ENCODE measurements around the gene TRIM69. TPM values are rescaled to one million over a fixed set of nuclear protein-coding genes. Genes with fewer than 3 reads are reported as not detected.

The TRIM69 gene
- total and polyA plus RNA-seq, 4 donors, result 11.2 to 26.4 (median 17.2) TPM

GRCh38 chr15:44712346-44713005, 23.9 kb upstream of the TRIM69 start:
- ATAC-seq (ENCODE audit: insufficient read depth, low FRiP score), result peak; percentile 59
- Histone ChIP-seq H3K4me3 (peak overlapping the region; percentile 80), H3K9me3 (ENCODE audit: control insufficient read depth in 4 of 4, insufficient read depth in 3 of 4, low read length in 3 of 4) (no peaks in the 10 kb centered on the region), H3K4me1 (ENCODE audit: control insufficient read depth in 5 of 5, insufficient read depth in 5 of 5, low read length in 5 of 5) (peaks cover 0 to 23% (median 8%) of the 10 kb centered on the region in 5 donors), H3K27me3 (ENCODE audit: control insufficient read depth in 3 of 3, insufficient read depth in 3 of 3, low read length in 2 of 3) (no peaks in the 10 kb centered on the region), H3K9ac (ENCODE audit: insufficient read depth in 1 of 2, low read length in 2 of 2) (peak overlapping the region; percentile 92 to 99), H3K36me3 (ENCODE audit: control insufficient read depth in 4 of 4, insufficient read depth in 4 of 4, low read length in 4 of 4) (peaks cover 14 to 23% (median 17%) of the 10 kb centered on the region in 4 donors), H3K27ac (ENCODE audit: low read depth in 1 of 2, low read length in 1 of 2) (peak overlapping the region; percentile 85 to 90)
- DNase-seq, result peak; percentile 82 to 96 (median 94)
- TF ChIP-seq, protein P1, sequence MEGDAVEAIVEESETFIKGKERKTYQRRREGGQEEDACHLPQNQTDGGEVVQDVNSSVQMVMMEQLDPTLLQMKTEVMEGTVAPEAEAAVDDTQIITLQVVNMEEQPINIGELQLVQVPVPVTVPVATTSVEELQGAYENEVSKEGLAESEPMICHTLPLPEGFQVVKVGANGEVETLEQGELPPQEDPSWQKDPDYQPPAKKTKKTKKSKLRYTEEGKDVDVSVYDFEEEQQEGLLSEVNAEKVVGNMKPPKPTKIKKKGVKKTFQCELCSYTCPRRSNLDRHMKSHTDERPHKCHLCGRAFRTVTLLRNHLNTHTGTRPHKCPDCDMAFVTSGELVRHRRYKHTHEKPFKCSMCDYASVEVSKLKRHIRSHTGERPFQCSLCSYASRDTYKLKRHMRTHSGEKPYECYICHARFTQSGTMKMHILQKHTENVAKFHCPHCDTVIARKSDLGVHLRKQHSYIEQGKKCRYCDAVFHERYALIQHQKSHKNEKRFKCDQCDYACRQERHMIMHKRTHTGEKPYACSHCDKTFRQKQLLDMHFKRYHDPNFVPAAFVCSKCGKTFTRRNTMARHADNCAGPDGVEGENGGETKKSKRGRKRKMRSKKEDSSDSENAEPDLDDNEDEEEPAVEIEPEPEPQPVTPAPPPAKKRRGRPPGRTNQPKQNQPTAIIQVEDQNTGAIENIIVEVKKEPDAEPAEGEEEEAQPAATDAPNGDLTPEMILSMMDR (IDR thresholded peaks at IDR 0.05; ENCODE audit: control extremely low read depth, extremely low read depth), result no peak
- 2 to 3% methylated on average over 24 of the region's 24 CpGs for WGBS, 2 donors

- TF ChIP-seq, protein P1 (IDR thresholded peaks at IDR 0.05; ENCODE audit: control extremely low read depth, extremely low read depth), result no peak
- H3K9me3 ChIP-seq (ENCODE audit: control insufficient read depth in 4 of 4, insufficient read depth in 3 of 4, low read length in 3 of 4), result no peaks in the 10 kb centered on the region
- H3K4me1 ChIP-seq (ENCODE audit: control insufficient read depth in 5 of 5, insufficient read depth in 5 of 5, low read length in 5 of 5), result peaks cover 0 to 27% (median 7%) of the 10 kb centered on the region in 5 donors
- peak overlapping the region in 1 of 2 donors; percentile 99 for H3K9ac ChIP-seq (ENCODE audit: insufficient read depth in 1 of 2, low read length in 2 of 2)
- H3K27me3 ChIP-seq (ENCODE audit: control insufficient read depth in 3 of 3, insufficient read depth in 3 of 3, low read length in 2 of 3), result no peaks in the 10 kb centered on the region
- ATAC-seq (ENCODE audit: insufficient read depth, low FRiP score) (no peak), DNase-seq (peak in 1 of 3 donors; percentile 16)
- WGBS, 2 donors, result 33 to 34% methylated on average over 5 of the region's 5 CpGs
- H3K36me3 ChIP-seq (ENCODE audit: control insufficient read depth in 4 of 4, insufficient read depth in 4 of 4, low read length in 4 of 4), result peaks cover 18 to 30% (median 21%) of the 10 kb centered on the region in 4 donors
- peak overlapping the region; percentile 80 for H3K4me3 ChIP-seq
- H3K27ac ChIP-seq (ENCODE audit: low read depth in 1 of 2, low read length in 1 of 2), result peak overlapping the region; percentile 85 to 90
These were observed 23.0 kb upstream of the TRIM69 start for GRCh38 chr15:44713006-44713966.

DNA sequence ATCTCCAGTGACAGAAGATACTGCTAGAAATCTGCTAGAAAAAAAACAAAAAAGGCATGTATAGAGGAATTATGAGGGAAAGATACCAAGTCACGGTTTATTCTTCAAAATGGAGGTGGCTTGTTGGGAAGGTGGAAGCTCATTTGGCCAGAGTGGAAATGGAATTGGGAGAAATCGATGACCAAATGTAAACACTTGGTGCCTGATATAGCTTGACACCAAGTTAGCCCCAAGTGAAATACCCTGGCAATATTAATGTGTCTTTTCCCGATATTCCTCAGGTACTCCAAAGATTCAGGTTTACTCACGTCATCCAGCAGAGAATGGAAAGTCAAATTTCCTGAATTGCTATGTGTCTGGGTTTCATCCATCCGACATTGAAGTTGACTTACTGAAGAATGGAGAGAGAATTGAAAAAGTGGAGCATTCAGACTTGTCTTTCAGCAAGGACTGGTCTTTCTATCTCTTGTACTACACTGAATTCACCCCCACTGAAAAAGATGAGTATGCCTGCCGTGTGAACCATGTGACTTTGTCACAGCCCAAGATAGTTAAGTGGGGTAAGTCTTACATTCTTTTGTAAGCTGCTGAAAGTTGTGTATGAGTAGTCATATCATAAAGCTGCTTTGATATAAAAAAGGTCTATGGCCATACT, 21.1 kb upstream of the TRIM69 start:
- H3K9me3 ChIP-seq (ENCODE audit: control insufficient read depth in 4 of 4, insufficient read depth in 3 of 4, low read length in 3 of 4), result no peaks in the 10 kb centered on the region
- H3K27ac ChIP-seq (ENCODE audit: low read depth in 1 of 2, low read length in 1 of 2), result no peak overlapping the region
- peaks cover 21 to 31% (median 26%) of the 10 kb centered on the region in 4 donors for H3K36me3 ChIP-seq (ENCODE audit: control insufficient read depth in 4 of 4, insufficient read depth in 4 of 4, low read length in 4 of 4)
- WGBS, 2 donors, result 60 to 64% methylated on average over 6 of the region's 6 CpGs
- no peak overlapping the region for H3K4me3 ChIP-seq
- H3K9ac ChIP-seq (ENCODE audit: insufficient read depth in 1 of 2, low read length in 2 of 2), result no peak overlapping the region
- no peaks in the 10 kb centered on the region for H3K27me3 ChIP-seq (ENCODE audit: control insufficient read depth in 3 of 3, insufficient read depth in 3 of 3, low read length in 2 of 3)
- peaks cover 0 to 29% (median 7%) of the 10 kb centered on the region in 5 donors for H3K4me1 ChIP-seq (ENCODE audit: control insufficient read depth in 5 of 5, insufficient read depth in 5 of 5, low read length in 5 of 5)
- TF ChIP-seq, protein P1 (IDR thresholded peaks at IDR 0.05; ENCODE audit: control extremely low read depth, extremely low read depth), result no peak
- no peak for DNase-seq
- no peak for ATAC-seq (ENCODE audit: insufficient read depth, low FRiP score)

All from lung (tissue), 12 donors.